HepG2 (cell line): Measurements from ENCODE around the gene CABLES2. TPM values are rescaled to one million over a fixed set of nuclear protein-coding genes. Genes with fewer than 3 reads are reported as not detected.

Experiments used
- NCOA2 ChIP-seq: sonication (generic); formaldehyde crosslinking; IDR thresholded peaks from 2 replicates; pipeline ENCODE4 v1.8.0; 2022; ENCODE audit warnings: inconsistent platforms
- PHF21A ChIP-seq: sonication (generic); formaldehyde crosslinking; IDR thresholded peaks from 2 replicates; pipeline ENCODE4 v1.5.0; 2020; ENCODE audit warnings: mild to moderate bottlenecking, missing genetic modification reagents
- RARA ChIP-seq: IDR thresholded peaks from 2 replicates; pipeline ENCODE4 v1.6.1; 2016; ENCODE audit warnings: missing genetic modification reagents, missing compliant biosample characterization
- SETDB1 ChIP-seq: sonication (generic); formaldehyde crosslinking; IDR thresholded peaks from 2 replicates; pipeline ENCODE4 v1.5.1; 2020; ENCODE audit warnings: missing genetic modification reagents, mild to moderate bottlenecking, borderline replicate concordance
- TGIF2 ChIP-seq: IDR thresholded peaks from 2 replicates; pipeline ENCODE4 v1.6.1; 2016; ENCODE audit warnings: control low read depth, missing compliant biosample characterization
- ZFX ChIP-seq: sonication (generic); formaldehyde crosslinking; IDR thresholded peaks from 2 replicates; pipeline ENCODE4 v1.4.0; 2020; ENCODE audit warnings: mild to moderate bottlenecking, low read depth, missing genetic modification reagents, moderate library complexity
- ZNF3 ChIP-seq: IDR thresholded peaks from 2 replicates; pipeline ENCODE4 v1.7.0; 2017; ENCODE audit warnings: inconsistent platforms
- ZNF567 ChIP-seq: sonication (generic); formaldehyde crosslinking; IDR thresholded peaks from 2 replicates; pipeline ENCODE4 v1.8.1; 2023; ENCODE audit warnings: mild to moderate bottlenecking, missing genetic modification reagents, borderline replicate concordance
- ZNF704 ChIP-seq: sonication (generic); formaldehyde crosslinking; IDR thresholded peaks from 2 replicates; pipeline ENCODE4 v1.8.1; 2023; ENCODE audit warnings: mild to moderate bottlenecking, inconsistent platforms, moderate library complexity, missing genetic modification reagents, borderline replicate concordance
- polyA plus RNA-seq, 8 experiments: library from polyadenylated mRNA; depleted of rRNA in 3 of 8; stranded (reverse) in 7 of 8; unstranded in 1 of 8; fragments of >200 nt; fragmentation: Illumina TruSeq in 4 of 8; extraction: Trizol in 4 of 8; gene quantifications; 2 replicates each; pipeline versions ENCODE4 v1.2.1 to v1.2.3, GENCODE V29; 2011 to 2016; ENCODE audit warnings: low read depth in 4 of 8, missing spikeins in 1 of 8, mixed read lengths in 1 of 8; ENCODE audit not compliant: insufficient read depth in 1 of 8
- total RNA-seq, 5 experiments: library from RNA; depleted of rRNA; stranded (reverse); fragments of >200 nt; fragmentation: Illumina TruSeq; extraction: Trizol; gene quantifications; 2 replicates each; pipeline ENCODE4 v1.2.3, GENCODE V29; 2016; ENCODE audit warnings: low read depth in 1 of 5
- TF ChIP-seq, protein P1 (sequence below): sonication (generic); formaldehyde crosslinking; IDR thresholded peaks from 2 replicates; pipeline ENCODE4 v1.4.0; 2020; ENCODE audit warnings: missing genetic modification reagents, borderline replicate concordance
- TF ChIP-seq, protein P2 (sequence below): sonication (generic); formaldehyde crosslinking; IDR thresholded peaks from 2 replicates; pipeline ENCODE4 v1.5.0; 2020; ENCODE audit warnings: mild to moderate bottlenecking, missing genetic modification reagents, moderate library complexity

The CABLES2 gene
- total and polyA plus RNA-seq, 2 of the 13 experiments (the other 11 are each of a cell fraction or from before 2014, with no cell fraction given): 5.2 to 9.7 TPM

GRCh38 chr20:62353289-62354030 lies 53.6 kb downstream of the CABLES2 start (continued):
- TF ChIP-seq, protein P1, sequence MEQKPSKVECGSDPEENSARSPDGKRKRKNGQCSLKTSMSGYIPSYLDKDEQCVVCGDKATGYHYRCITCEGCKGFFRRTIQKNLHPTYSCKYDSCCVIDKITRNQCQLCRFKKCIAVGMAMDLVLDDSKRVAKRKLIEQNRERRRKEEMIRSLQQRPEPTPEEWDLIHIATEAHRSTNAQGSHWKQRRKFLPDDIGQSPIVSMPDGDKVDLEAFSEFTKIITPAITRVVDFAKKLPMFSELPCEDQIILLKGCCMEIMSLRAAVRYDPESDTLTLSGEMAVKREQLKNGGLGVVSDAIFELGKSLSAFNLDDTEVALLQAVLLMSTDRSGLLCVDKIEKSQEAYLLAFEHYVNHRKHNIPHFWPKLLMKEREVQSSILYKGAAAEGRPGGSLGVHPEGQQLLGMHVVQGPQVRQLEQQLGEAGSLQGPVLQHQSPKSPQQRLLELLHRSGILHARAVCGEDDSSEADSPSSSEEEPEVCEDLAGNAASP (CRISPR knock-in tag): peak; percentile 44; the same call in 1 of the 2 replicates
- TF ChIP-seq RARA (CRISPR knock-in tag) (peak; percentile 40; the same call in 1 of the 2 replicates), ZNF567 (CRISPR knock-in tag) (peak; percentile 32; the same call in 1 of the 2 replicates), ZNF704 (0 out of 2 replicates have a peak, but pooled peaks have one; percentile 10), ZFX (CRISPR knock-in tag) (peak; percentile 78), ZNF3 (CRISPR knock-in tag) (no peak), NCOA2 (CRISPR knock-in tag) (no peak), PHF21A (CRISPR knock-in tag) (peak; percentile 77; the same call in 1 of the 2 replicates), SETDB1 (no peak), TGIF2 (peak; percentile 79; the same call in 1 of the 2 replicates)
- TF ChIP-seq, protein P2, sequence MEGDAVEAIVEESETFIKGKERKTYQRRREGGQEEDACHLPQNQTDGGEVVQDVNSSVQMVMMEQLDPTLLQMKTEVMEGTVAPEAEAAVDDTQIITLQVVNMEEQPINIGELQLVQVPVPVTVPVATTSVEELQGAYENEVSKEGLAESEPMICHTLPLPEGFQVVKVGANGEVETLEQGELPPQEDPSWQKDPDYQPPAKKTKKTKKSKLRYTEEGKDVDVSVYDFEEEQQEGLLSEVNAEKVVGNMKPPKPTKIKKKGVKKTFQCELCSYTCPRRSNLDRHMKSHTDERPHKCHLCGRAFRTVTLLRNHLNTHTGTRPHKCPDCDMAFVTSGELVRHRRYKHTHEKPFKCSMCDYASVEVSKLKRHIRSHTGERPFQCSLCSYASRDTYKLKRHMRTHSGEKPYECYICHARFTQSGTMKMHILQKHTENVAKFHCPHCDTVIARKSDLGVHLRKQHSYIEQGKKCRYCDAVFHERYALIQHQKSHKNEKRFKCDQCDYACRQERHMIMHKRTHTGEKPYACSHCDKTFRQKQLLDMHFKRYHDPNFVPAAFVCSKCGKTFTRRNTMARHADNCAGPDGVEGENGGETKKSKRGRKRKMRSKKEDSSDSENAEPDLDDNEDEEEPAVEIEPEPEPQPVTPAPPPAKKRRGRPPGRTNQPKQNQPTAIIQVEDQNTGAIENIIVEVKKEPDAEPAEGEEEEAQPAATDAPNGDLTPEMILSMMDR (CRISPR knock-in tag): 0 out of 2 replicates have a peak, but pooled peaks have one; percentile 28
